Ovary (tissue), 3 donors: ENCODE results near the gene GTPBP6.

ENCODE experiments used
- CTCF ChIP-seq, 3 donors: fragments of 450-650 bp in 2 of 3; fragments of 200-600 bp in 1 of 3; IDR thresholded peaks; one replicate each; pipeline versions ENCODE4 v1.5.1 to v1.8.0; 2016 to 2022; ENCODE audit warnings: antibody characterized with exemption in 3 of 3, mild to moderate bottlenecking in 1 of 3
- POLR2A ChIP-seq: fragments of 450-650 bp; IDR thresholded peaks from one replicate; pipeline ENCODE4 v1.6.1; 2017; ENCODE audit warnings: antibody characterized with exemption, mild to moderate bottlenecking, moderate library complexity
- donor health status: DM: no; HTN: no; CAD: no.

- TF ChIP-seq CTCF (IDR thresholded peaks at IDR 0.05) (no peak), POLR2A (no peak)
Measured at GRCh38 chrX:355329-356050, 36.9 kb upstream of the GTPBP6 start.
